ENCODE data around the gene EYS.
"Not testable (repeated sequence)": the region's sequence is repeated elsewhere in the genome, so short reads cannot be mapped to it uniquely, and the experiment has no call there.

The EYS gene

DNA sequence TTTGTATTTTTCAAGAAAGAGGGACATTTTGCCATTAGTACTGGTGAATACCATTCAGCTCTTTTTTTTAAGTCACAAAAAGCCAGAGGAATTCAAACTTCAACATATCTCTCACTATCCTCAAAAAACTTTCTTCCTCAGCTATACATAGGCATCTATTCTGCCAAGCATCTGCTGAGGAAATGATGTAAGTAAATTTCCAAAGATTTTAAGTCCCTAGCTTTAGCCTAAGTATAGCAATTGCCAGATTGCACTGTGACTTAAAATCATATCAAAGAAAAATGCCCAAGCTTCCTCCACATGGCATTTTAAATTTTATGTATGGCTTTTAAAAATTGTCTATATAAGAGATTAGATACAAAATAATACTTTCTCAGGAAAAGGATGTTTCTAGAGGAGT lies 237.4 kb downstream of the EYS start:
- no peak for DNase-seq (ENCODE audit: low read depth in 2 of 3, low spot score in 2 of 3)

DNA sequence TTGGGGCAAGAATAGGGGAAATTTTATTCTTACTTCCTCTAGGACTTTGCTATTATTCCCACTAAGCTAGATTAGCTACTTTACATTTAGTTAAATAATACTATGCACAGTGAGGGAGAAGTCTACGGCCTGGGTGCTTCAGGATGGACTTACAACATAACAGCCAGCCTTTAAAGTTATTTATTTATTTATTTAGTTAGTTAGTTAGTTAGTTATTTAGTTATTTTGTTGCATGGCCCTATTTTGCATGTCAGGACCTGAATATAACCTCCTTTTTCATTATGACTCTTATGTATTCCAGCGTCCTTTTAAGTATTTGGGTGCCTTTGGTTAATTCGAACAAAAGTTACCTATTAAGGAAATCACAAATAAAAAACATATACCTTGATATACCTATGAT lies 238.7 kb downstream of the EYS start:
- DNase-seq (ENCODE audit: low read depth in 2 of 3, low spot score in 2 of 3) = no peak

DNA sequence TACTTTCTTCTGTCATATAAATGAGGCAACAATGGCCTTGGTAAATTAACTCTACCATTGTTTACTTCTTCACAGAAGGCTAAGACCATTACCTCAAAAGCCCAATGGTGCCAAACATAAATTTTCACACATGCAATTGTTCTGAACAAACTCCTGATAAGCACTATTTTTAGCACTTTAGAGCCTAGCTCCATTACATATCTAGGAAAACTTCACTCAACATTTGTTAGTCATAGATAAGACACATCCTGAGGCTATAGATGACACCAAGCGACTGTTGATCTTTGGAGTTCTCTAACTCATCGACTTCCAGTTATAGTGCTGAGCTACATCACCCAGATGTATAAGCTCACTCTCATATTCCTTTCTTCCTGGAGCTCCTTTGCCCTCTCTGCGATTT lies 245.9 kb downstream of the EYS start:
- no peak for DNase-seq (ENCODE audit: low read depth in 2 of 3, low spot score in 2 of 3)

DNA sequence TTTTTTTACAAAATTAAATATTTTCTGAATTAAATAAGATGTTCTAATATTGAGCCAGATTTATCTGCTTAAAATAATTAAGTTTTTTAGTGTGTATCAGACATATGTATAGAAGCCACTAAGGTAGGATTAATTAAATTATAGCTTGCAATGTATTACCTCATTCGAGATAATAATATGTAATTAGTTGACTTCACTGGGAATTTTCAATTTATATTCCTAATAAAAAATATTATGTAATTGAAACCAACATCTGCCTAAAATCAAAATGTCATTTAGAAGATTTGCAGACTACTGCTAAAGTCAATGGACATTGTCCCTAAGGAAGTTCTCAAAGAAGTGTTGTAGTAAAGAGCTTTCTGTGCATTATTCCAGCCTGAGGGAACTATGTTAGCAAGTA lies 254.7 kb downstream of the EYS start:
- no peak for DNase-seq (ENCODE audit: low read depth in 2 of 3, low spot score in 2 of 3)

DNA sequence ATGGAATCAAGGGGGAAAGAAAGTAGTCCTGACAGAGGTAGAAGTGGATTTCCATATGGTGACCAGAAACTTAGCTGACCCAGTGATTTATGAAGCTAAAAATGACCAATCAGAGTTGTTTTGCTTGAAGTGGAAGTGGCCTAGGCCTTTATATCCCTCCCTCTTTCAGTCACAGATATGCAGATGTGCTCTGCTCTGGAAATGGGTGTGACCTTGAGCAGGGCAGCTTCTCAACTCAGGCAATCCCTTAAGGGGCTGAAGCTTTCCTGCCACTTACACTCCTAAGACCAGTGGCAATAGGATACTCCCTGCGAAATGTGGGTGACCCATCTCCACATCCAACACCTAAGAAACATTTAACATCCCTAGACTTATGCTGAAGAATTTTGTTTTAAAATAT lies 256.6 kb downstream of the EYS start:
- no peak for DNase-seq (ENCODE audit: low read depth in 2 of 3, low spot score in 2 of 3)

DNA sequence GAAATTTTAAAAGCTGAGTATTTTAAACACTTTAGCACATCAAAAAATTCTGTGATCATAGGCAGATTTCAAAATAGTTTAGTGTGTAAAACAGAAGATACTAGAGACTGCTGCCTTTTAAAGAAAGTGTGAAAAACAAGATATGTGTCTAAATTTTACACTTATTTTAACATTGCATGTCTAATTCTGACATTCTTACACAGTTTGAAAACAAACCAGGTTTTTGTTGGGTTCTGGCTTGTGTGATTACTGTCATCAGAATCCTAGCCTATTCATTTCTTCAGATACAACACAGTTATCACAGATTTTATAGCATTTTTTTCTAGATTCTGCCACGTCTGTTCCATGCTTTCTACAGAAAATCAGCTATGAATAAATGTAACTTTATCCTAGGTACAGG lies 257.1 kb downstream of the EYS start:
- no peak for DNase-seq (ENCODE audit: low read depth in 2 of 3, low spot score in 2 of 3)

DNA sequence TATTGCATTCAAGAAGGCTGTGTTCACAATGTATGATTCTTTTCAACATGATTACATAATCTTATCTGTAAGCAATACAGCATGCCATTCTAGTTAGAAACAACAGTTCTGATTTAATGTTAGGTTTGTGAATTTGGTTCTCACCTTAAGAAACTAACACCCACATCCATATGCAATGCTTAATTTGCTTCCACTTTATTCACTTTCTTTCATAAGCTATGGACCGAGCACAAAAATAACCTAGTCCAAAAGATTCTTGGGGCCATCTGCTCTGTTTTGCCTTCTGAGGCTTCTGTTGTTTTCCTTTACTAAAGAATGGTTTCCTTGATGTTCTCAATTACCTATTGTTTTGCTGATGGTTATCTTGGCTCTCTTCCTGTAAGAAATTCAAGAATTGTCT lies 258.2 kb downstream of the EYS start:
- DNase-seq (ENCODE audit: low read depth in 2 of 3, low spot score in 2 of 3) = no peak

DNA sequence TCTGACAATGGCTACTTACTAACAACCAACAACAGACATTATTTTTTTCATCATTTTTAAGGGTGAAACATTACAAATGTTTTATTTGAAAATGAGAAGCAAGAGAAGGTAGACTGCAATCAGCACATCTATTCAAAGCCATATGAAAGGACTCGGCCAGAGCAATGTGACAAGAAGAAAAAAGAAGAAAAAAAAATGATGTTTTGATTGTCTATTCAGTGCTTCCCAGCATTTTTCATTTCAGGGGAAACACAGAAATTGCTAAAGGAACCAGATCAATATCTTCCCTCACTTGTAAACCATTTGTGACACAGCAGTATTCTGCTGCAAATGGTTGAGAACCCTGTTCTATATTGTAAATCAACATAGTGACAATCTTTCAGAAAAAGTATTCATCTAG lies 270.7 kb downstream of the EYS start:
- DNase-seq (ENCODE audit: low read depth in 2 of 3, low spot score in 2 of 3) = no peak

DNA sequence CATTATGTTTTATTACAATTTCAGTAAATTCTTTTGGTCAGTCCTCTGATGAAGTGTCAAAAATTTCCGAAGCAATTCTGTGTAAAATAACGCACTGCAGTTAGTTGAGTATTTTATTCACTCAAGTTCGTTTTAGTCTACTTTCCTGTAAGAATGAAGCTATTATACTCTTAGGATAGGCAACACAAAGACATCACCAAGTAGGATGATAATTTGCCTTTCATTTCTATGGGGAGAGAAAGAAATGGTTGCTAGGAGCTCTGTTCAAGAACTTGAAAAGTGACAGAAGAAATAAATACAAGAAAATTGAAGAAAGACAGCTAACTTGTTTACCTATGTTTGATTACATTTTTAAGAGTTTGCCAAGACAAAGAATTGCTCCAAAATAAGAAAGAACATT lies 290.4 kb downstream of the EYS start:
- no peak for DNase-seq (ENCODE audit: low read depth in 2 of 3, low spot score in 2 of 3)

DNA sequence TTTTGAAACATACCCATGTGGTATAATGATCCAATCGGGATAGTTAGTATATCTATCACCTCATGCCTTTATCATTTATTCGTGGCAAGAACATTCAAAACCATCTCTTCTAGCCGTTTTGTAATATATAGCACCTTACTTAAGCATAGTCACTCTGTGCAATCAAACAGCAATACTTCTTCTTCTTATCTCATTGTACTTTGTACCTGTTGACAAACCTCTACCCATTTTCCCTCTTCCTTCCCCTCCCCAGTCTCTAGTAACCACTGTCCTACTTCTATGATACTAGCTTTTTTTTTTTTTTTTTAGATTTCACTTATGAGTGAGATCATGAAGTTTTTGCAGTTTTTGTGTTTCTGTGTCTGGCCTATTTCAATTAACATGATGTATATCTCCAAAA lies 296.7 kb downstream of the EYS start:
- no peak for DNase-seq (ENCODE audit: low read depth in 2 of 3, low spot score in 2 of 3)

DNA sequence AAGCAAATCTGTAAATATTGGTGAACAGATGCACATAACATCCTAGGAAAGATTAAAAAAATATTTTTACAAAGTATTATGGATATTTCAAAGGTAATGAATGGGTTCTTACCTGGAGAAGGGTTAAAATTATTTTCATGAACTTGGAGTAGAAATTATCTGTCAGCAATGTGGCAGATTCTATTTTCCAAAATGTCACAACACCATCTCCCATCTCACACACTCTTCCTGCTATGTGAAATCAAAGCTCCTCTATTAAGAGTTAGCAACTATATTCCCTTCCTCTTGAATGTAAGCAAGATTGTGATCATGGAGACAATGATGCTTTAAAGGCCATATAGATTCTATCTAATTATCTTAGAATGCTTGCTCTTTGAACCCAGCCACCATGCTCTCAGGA lies 304.5 kb downstream of the EYS start:
- no peak for DNase-seq (ENCODE audit: low read depth in 2 of 3, low spot score in 2 of 3)

DNA sequence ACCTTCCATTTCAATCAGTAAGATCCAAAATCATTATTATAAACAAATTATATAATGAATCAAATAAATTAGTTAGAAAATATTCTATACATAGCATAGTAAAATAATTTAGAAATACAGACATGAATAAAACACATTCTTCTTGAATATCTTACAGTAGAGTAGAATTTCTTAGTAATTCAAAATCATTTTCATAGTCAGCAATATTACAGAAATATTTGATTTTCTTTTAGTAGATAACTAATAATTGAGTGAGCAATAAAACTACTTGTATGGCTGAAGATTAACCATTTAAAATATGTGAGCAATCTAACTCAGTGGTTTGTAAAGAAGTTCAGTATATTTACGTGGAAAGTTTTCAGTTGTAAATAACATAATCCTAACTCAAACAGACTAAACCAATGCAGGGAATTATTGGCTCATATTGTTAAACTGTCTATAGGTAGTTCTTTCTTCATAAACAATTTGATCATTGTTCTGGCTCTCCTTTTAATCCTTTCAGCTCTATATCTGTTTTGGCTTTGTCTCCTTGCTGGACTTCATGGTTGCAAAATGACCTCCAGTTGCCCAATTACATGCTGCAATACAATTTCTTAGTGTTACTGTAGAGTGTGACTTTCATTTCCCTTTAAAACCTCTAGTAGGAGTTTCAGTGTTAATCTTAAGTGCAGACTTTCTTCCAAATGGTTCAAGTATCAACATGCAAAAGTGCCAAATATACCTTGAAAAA lies 307.5 kb downstream of the EYS start:
- no peak for DNase-seq (ENCODE audit: low read depth in 2 of 3, low spot score in 2 of 3)

DNA sequence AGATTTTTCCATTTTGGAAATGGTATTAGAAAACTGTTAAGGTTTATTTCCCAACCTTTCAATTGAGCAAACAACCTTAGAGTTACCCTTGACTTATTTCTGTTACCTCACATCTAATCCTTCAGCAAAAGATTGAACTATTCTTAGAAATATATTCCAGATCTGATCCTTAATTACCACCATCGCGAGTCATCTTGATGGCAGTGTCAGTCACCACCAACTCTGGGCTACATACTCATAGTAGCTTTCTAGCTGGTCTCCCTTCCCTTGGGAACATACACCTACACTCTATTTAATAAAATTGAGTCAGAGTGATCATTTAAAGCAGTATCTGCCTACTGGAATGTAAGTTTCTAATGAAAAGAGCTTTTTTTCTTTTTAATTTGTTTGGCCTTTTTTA lies 308.2 kb downstream of the EYS start:
- DNase-seq (ENCODE audit: low read depth in 2 of 3, low spot score in 2 of 3) = no peak

DNA sequence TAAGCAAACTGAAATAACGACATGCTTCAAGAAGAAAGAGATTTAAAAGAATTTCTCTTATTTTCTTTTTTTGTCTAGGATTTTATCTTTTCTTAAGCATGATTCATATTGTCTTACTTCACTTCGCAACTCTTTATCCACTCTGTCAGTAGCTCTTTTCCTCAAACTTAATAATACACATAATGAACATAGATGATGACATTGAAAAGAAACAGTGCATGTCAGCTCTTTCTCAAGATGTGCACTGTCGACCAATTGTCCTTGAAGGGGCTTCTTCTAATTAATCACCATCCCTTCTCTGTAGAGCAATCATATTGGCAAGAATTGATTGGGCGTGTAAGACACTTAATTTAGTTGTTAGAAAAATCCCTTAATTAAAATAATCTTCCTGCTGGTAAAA lies 356.5 kb downstream of the EYS start:
- no peak for DNase-seq (ENCODE audit: low read depth in 2 of 3, low spot score in 2 of 3)

DNA sequence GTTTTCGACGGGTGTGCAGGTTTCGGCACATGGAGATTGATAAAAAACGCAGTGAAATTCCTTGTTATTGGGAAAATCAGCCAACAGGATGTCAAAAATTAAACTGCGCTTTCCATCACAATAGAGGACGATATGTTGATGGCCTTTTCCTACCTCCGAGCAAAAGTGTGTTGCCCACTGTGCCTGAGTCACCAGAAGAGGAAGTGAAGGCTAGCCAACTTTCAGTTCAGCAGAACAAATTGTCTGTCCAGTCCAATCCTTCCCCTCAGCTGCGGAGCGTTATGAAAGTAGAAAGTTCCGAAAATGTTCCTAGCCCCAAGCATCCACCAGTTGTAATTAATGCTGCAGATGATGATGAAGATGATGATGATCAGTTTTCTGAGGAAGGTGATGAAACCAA lies 404.4 kb downstream of the EYS start:
- DNase-seq (ENCODE audit: low read depth in 2 of 3, low spot score in 2 of 3) = not testable (repeated sequence)

DNA sequence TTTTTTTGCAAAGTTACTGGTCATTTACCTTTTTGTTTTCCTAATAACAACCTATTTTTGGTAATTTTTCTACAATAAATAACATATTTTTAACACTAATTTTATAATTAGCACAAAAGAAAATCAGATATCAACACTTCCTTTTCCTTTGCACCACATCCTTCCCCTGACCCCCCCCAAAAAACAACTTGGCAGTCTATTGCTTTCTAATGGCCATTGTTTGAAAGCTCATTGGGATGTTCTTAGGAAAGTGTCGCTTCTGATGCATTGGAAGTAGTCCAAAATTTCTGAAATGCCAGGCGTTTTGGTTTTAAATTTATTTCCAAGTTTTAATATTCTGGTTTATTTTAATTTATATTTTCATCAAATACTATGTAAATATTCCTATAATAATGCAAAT lies 407.8 kb downstream of the EYS start:
- no peak for DNase-seq (ENCODE audit: low read depth in 2 of 3, low spot score in 2 of 3)

DNA sequence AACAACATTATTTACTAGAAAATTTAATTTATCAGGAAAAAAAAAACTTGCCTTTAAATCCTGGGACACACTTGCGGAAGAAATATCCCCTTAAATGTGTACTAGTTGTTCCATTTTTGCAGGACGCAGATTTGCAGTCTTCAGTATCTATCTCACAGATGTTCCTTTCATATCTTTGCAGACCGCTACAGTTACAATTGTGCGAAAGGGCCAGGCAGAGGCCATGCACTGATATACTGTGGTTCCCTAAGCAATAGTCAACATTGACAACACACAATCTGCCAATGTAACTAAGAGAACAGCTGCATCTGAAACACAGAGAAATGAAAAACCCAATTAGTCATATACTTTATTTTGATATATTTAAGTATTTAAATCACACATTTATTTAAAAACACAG lies 411.2 kb downstream of the EYS start:
- DNase-seq (ENCODE audit: low read depth in 2 of 3, low spot score in 2 of 3) = no peak

DNA sequence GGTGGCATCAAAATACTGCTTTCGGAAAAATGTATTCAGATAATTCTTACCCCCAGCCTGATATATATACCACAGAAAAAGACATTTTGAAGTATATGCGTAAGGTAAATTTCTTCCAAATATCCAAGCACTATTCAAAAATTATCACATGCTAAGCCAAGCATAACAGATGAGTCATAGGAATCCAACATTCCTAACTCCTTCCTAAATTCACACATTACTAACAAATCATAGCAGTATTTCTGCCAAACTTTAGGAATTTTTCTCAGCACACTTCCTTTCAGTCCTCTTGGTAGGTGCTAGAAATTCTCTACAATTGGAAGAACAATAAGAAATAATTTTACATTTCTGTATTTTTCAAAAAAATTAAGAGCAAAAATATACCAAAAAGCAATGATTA lies 417.5 kb downstream of the EYS start:
- no peak for DNase-seq (ENCODE audit: low read depth in 2 of 3, low spot score in 2 of 3)

DNA sequence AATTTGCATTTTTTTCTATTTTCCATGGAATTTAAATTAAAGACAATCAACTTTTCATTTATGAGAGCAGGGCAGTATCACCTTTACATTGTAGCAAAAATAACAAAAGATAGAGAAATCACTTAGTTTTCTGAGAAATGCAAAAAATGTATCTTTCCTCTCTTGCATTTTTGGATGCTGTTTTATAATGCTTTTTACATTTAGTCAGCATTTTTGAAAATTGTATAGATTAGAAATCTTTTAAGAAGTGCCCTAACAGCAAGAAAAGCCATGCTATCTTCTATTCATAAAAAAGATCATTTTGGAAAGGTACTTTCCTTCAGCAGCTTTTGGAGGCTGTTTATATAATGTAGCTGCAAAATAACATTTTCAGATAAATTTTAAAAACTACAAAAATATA lies 421.8 kb downstream of the EYS start:
- no peak for DNase-seq (ENCODE audit: low read depth in 2 of 3, low spot score in 2 of 3)

DNA sequence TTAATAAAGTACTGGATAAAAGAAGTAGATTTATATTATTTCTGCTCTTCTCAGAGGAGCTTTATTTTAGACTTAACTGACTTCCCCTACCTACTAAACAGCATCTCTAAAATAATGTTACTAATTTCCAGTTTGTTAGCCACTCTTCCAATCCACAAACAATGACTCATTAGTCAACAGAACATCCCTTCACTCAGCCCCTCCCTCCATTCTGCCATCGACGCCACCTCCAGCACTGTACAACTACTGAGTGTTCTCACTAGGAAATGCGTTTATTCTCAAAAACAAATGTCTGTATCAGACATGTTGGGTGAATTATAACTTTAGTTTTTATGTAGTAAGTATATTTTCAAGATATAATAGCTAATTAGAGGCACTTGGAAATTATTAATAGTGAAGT lies 427.0 kb downstream of the EYS start:
- DNase-seq (ENCODE audit: low read depth in 2 of 3, low spot score in 2 of 3) = no peak

DNA sequence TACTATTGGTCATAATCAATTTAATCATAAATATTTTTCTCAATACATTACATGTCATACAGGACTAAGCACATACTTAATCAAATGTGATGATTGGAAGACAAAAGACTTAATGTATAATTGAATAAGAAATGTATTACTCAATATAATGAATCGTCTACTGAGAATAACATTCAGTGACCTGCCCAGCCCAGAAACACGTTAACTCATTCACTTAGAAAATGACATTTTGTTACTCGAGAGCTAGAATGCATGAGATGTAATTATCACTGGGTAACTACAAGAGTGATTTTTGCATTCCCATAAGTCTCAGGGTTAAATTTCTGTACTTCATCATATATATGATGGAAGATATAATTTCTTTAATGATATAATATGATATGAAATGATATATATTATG lies 444.8 kb downstream of the EYS start:
- DNase-seq (ENCODE audit: low read depth in 2 of 3, low spot score in 2 of 3) = no peak

DNA sequence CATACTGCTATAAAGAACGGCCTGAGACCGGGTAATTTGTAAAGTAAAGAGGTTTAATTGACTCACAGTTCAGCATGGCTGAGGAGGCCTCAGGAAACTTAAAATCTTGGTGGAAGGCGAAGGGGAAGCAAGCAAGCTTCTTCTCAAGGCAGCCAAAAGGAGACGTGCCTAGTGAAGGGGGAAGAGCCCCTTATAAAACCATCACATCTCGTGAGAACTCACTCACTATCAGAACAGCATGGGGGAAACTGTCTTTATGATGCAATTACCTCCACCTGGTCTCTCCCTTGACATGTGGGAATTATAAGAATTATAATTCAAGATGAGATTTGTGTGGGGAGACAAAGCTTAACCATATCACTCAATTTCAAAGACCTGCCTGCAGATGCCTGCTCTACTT lies 447.0 kb downstream of the EYS start:
- DNase-seq (ENCODE audit: low read depth in 2 of 3, low spot score in 2 of 3) = no peak

DNA sequence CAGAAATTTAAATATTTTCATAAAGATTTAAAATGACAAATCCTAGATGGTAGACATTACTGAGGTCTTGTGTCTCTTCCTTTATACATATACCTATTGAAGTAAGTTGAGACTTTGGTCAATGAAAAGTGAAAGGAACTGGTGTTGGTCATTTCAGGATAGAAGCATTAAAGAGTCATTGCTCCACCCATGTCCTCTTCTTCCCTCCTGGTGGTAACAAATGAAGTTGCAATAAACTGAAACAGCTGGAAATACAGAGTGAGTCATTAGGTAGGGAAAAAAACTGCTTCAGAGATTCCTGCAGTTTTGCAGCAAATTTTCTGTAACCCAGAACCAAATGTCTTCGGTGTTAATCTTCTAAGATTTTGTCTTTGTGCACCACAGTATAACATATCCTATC lies 448.0 kb downstream of the EYS start:
- DNase-seq (ENCODE audit: low read depth in 2 of 3, low spot score in 2 of 3) = no peak

DNA sequence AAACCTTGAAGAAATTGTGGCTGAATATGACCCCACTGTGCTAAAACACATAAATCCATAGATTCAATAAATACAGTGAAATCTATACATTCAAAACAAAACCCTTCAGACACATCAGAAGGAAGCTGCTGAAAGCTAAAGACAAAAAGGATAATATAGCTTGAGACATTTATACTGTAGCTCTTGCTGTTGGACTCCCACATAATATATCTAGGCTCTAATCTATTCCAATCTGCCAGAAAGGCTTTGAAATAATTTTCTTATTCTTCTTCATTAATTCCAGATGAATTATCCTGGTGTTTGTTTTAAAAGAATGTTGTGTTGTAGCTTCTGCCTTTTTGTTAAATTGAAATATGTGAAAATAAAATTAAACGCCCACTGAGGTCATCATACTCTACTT lies 454.0 kb downstream of the EYS start:
- DNase-seq (ENCODE audit: low read depth in 2 of 3, low spot score in 2 of 3) = no peak

All from activated CD8-positive, alpha-beta memory T cell treated with anti-CD3 and anti-CD28 coated beads for 48 hours (primary cell).